Measurements from ENCODE around the gene COQ10A.

The COQ10A gene

GRCh38 chr12:56266693-56267442 is at the start of gene COQ10A:
Gene COQ10A, plus strand, starts transcription at chr12:56266942. Its CDS starts 177 bp downstream, at chr12:56267119.
- peak; percentile 47 to 50 for DNase-seq (ENCODE audit: low read depth in 2 of 2)

GRCh38 chr12:56219840-56220239 is 46.9 kb upstream of the COQ10A start:
- no peak for DNase-seq (ENCODE audit: low read depth in 2 of 2)

GRCh38 chr12:56220611-56221231 is 46.0 kb upstream of the COQ10A start:
- DNase-seq (ENCODE audit: low read depth in 2 of 2) = no peak

GRCh38 chr12:56221232-56221756 is 45.4 kb upstream of the COQ10A start:
- peak; percentile 60 for DNase-seq (ENCODE audit: low read depth in 2 of 2)

- peak; percentile 90 to 92 for DNase-seq (ENCODE audit: low read depth in 2 of 2)
Observed at GRCh38 chr12:56221757-56222530, 44.8 kb upstream of the COQ10A start, which contains the start of gene RNF41. Gene RNF41, minus strand, starts transcription at chr12:56221922. Its CDS starts 7,875 bp downstream, at chr12:56214047.

GRCh38 chr12:56222531-56222895 is 44.2 kb upstream of the COQ10A start:
- DNase-seq (ENCODE audit: low read depth in 2 of 2) = no peak

- no peak for DNase-seq (ENCODE audit: low read depth in 2 of 2)
Observed at GRCh38 chr12:56223571-56224101, 43.1 kb upstream of the COQ10A start.

- DNase-seq (ENCODE audit: low read depth in 2 of 2) = peak; percentile 94 to 97
Observed at GRCh38 chr12:56224102-56224701, 42.5 kb upstream of the COQ10A start, which contains the start of gene NABP2. Gene NABP2, plus strand, starts transcription at chr12:56224342. Its CDS starts 515 bp downstream, at chr12:56224857.

GRCh38 chr12:56224954-56225353 is 41.8 kb upstream of the COQ10A start:
- DNase-seq (ENCODE audit: low read depth in 2 of 2) = no peak

- no peak for DNase-seq (ENCODE audit: low read depth in 2 of 2)
Observed at GRCh38 chr12:56229082-56229481, 37.7 kb upstream of the COQ10A start.

- no peak for DNase-seq (ENCODE audit: low read depth in 2 of 2)
Observed at GRCh38 chr12:56229916-56230431, 36.8 kb upstream of the COQ10A start, which contains the start of gene SLC39A5. Gene SLC39A5, plus strand, starts transcription at chr12:56230051. Its CDS starts 1,224 bp downstream, at chr12:56231275.

- no peak for DNase-seq (ENCODE audit: low read depth in 2 of 2)
Observed at GRCh38 chr12:56230432-56231183, 36.1 kb upstream of the COQ10A start.

- no peak for DNase-seq (ENCODE audit: low read depth in 2 of 2)
Observed at GRCh38 chr12:56231184-56231582, 35.6 kb upstream of the COQ10A start.

- no peak for DNase-seq (ENCODE audit: low read depth in 2 of 2)
Observed at GRCh38 chr12:56234746-56235436, 31.9 kb upstream of the COQ10A start.

- no peak for DNase-seq (ENCODE audit: low read depth in 2 of 2)
Observed at GRCh38 chr12:56236091-56236490, 30.7 kb upstream of the COQ10A start.

- DNase-seq (ENCODE audit: low read depth in 2 of 2) = no peak
Observed at GRCh38 chr12:56236985-56237384, 29.8 kb upstream of the COQ10A start.

GRCh38 chr12:56237552-56237951 is 29.2 kb upstream of the COQ10A start:
- DNase-seq (ENCODE audit: low read depth in 2 of 2) = no peak

GRCh38 chr12:56241424-56242303 is 25.1 kb upstream of the COQ10A start:
- no peak for DNase-seq (ENCODE audit: low read depth in 2 of 2)

- DNase-seq (ENCODE audit: low read depth in 2 of 2) = no peak
Observed at GRCh38 chr12:56242986-56243385, 23.8 kb upstream of the COQ10A start.

Data from fibroblast of skin of left biceps (primary cell).